Hypothalamus (tissue), 51 donors: Measurements from ENCODE around the gene PIP5KL1.

Source experiments
- DNase-seq, 51 donors: peaks; one replicate each; lab custom pipeline; 2025; lab: John Stamatoyannopoulos, UW

PIP5KL1 gene

GRCh38 chr9:127876026-127876763 is 54.4 kb downstream of the PIP5KL1 start:
- DNase-seq: no peak

GRCh38 chr9:127875306-127875966 is 55.1 kb downstream of the PIP5KL1 start:
- peak in 1 of 51 donors; percentile 10 for DNase-seq

GRCh38 chr9:127874301-127875221 is 56.0 kb downstream of the PIP5KL1 start:
- peak in 26 of 51 donors; percentile 5 to 71 (median 30) for DNase-seq

GRCh38 chr9:127873886-127874285 is 56.7 kb downstream of the PIP5KL1 start:
- peak in 46 of 51 donors; percentile 26 to 92 (median 79) for DNase-seq

- peak in 41 of 51 donors; percentile 23 to 88 (median 60) for DNase-seq
Observed at GRCh38 chr9:127873223-127873691, 57.3 kb downstream of the PIP5KL1 start.

- peak in 1 of 51 donors; percentile 36 for DNase-seq
Observed at GRCh38 chr9:127872369-127873222, 58.0 kb downstream of the PIP5KL1 start.

GRCh38 chr9:127871531-127871930 is 59.0 kb downstream of the PIP5KL1 start:
- DNase-seq: no peak

- no peak for DNase-seq
Observed at GRCh38 chr9:127870887-127871286, 59.7 kb downstream of the PIP5KL1 start.
